HG03469 (cell line): Measurements from ENCODE around the gene HHIP.

Source experiments
- ATAC-seq: cut with Tn5 transposase; IDR thresholded peaks from one replicate; pipeline ENCODE4 v1.9.1; 2021; ENCODE audit warnings: mild to moderate bottlenecking, moderate library complexity, moderate number of reproducible peaks; ENCODE audit not compliant: unreplicated experiment

The HHIP gene, protein sequence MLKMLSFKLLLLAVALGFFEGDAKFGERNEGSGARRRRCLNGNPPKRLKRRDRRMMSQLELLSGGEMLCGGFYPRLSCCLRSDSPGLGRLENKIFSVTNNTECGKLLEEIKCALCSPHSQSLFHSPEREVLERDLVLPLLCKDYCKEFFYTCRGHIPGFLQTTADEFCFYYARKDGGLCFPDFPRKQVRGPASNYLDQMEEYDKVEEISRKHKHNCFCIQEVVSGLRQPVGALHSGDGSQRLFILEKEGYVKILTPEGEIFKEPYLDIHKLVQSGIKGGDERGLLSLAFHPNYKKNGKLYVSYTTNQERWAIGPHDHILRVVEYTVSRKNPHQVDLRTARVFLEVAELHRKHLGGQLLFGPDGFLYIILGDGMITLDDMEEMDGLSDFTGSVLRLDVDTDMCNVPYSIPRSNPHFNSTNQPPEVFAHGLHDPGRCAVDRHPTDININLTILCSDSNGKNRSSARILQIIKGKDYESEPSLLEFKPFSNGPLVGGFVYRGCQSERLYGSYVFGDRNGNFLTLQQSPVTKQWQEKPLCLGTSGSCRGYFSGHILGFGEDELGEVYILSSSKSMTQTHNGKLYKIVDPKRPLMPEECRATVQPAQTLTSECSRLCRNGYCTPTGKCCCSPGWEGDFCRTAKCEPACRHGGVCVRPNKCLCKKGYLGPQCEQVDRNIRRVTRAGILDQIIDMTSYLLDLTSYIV

DNA sequence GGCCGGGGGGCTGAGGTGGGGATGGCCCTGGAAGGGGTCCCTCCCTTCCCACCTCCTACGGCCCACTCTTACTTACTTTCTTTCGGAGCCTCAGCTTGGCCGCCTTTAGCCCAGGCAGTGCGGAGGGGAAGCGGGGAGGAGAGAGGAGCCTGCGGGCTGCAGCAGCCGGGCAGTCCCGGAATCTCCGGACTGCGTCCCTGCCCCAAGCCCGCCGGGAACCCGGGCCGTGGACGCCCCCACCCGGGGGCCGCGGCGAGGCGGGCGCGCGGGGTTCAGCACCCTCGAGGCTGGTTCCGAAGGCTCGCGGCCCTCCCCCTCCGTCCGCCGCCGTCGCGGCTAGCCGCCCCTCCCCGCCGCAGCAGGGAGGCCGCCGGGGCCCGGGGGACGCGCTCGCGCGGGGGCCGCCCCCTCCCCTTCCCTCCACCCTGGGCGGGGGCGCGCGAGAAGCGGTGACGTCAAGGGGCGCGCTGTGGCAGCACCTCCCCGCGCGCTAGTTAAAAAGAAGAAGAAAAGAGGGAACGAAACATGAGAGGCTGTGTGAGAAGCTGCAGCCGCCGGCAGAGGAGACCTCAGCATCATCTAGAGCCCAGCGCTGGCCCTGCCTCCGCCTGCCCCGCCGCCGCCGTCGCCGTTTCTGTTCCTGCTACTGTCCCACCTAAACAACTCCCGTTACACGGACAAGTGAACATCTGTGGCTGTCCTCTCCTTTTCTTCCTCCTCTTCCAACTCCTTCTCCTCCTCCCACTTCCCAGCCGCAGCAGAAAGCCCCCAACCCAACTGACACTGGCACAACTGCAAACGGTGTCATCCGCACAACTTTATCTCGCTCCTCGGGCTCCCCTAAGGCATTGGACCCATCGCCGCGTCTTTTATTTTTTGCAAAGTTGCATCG is at the start of gene HHIP:
Gene HHIP (plus strand): TSS at position 526 of the 892 bp plus-strand sequence. CDS start 520 bp downstream, outside the sequence.
- no peak for ATAC-seq

DNA sequence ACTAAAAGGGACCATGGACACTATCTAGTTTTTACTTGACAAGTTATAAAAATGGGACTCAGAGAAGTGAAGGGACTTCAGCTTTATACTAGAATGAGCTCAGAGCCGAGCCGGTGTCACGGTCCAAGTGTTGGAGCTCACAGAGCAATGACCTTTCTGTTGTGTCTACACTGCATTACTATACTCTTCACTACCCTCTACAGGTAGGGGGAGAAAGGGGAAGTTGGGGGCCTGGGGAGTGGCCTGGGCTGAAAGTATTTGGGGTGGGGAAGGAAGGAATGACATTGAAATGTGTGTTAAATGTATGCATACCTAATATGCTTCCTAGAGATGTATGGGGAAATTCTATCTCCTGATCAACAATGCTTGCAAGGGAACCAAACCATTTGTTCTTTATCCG is 48.8 kb upstream of the HHIP start:
- ATAC-seq, result no peak

DNA sequence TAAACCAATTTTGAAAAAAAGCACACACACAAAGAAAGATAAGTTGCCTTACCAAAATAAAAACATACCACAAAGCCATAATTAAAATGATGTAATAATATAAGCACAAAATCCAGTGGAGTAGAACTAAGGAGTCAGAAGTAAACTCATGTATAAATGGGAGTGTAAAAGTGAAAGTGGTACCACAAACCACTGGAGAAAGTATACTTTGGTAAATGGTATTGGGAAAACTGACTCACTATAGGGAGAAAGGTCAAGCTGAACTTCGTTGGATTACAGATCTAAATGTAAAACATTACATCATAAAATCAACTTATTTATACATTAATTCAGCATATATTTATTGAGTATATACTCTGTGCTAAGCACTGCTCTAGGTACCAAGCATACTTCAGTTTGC is 46.3 kb upstream of the HHIP start:
- ATAC-seq, result no peak

DNA sequence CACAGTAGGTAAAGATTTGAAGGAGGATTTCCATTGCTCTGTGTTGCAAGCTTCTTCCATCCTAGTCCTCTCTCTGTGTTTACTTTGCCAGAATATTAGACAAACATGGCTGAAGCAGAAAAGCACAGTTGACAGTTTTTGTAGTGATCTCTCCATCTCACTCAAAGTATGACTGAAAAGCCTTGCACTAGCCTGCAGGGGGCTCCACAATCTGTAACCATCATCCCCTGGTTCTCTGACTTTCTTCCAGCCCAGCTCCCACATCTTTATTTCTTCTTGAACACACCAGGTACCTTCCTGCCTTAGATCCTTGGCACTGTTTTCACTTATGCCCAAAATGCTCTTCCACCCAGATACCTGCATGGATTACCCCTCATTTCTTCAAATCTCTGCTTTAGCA is 34.1 kb upstream of the HHIP start:
- ATAC-seq, result no peak

DNA sequence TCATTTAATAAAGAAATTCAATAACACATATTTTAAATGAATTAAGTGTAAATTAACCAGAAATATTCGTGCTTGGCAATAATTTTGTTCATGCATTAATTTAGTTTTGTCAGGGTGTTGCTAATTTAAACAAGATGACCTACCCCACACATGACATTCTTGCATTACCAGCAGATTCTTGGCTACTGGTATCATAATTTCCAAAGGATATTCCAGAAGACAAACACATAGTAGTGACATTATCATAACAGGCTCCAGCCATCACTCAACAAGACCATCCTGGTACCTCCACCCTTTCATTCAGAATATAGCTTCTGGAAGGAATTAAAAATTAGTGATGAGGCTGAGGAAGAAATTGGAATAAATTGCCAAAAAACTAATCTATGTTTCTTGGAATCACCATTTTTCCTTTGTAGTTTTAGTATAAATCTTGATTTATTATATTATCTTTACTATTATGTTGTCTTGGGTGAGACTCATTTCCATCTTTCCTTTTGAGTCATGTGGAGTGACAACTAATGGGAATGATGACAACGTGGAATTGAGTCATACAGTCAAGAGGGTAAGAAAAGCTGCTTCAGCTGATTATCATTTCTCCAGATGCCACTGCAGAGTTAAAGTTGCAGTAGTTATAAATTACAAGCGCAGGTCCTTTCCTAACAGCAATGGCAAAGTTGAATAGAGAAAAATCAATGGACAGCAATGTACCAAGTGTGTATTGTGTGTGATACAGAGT is 30.9 kb upstream of the HHIP start:
- no peak for ATAC-seq

DNA sequence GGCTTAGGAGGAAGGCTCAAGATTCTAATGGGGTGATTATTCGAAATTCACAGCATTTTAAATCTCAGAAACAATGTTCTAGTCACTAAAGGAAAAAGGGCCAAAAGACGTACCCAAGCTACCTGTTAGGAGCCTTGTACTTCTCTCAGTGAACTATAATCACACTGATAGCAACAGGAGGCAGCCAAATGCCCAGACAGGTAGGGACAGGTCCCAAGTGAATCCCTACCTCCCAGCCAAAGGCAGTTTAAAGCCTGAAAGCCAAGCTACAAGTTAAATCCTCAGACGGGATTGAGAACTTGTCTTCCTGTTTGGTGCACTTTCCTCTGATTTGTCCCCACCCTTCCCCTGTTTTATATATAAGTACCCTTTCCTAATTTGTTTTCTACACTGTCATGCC is 24.3 kb upstream of the HHIP start:
- no peak for ATAC-seq

DNA sequence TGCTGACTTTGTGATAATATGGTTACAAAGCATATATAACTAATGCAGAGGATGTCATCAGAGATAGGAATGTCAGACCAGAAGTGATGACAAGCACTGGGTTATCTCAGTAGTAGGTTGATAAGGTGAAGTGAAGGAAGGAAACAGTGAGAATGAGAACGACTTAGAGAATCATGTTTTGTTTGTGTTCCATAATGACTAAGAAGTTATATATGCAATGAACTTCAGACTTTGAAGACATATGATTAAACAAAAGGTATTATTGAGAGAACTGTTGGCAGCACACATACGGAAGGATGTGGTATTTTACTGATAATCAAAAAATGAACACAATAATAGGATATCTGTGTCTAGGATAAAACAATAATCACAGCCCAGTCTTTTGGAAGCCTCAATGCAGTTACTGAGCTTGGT is 18.3 kb upstream of the HHIP start:
- ATAC-seq, result no peak

DNA sequence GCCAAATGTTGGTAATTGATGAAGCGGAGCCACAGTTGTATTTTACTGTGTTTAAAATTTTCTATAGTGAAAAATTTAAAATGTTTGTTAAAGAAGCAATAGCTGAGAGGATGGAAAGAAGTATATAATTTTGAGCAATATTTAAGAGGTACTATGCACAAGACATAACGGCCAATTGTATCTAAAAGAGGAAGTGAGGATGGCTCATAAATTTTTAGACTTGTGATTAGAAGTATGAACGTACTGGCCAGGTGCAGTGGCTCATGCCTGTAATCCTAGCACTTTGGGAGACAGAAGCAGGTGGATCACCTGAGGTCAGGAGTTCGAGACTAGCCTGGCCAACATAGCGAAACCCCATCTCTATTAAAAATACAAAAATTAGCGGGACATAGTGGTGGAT is 12.7 kb upstream of the HHIP start:
- no peak for ATAC-seq

DNA sequence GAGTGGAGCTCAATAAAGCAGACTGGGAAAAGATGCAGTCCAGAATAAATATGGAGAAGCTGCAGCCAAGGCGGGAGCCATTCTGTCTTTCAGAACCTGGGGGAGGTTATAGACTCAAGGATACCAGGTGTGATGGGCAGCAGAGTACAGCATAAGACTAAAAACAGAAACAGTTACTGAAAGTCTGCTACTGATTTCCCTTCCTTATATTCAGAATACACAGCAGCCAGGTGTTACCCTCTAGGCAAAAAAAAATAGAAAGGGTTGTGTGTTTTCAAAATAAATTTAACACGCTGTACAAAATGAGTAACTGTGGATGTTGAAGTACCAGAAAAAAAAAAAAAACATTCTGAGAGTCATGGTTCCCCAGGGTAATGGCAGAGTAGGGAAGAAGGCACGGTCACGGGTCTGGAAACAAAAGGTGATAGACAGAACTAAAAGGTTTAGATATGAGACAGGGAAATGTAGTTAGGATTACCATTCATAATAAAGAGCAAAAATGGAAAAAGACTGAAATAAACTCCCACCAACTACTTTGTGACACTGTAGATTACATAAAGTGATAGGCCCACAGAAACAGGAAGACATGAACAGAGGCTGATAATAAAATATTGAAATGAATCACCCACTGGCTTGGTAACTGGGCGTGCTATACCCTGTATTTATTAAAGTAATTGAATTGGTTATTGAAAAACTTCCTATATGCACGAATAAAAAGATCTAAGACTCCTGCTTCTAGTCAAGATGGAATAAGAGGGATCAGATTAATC is 10.8 kb upstream of the HHIP start:
- ATAC-seq, result peak; percentile 98

DNA sequence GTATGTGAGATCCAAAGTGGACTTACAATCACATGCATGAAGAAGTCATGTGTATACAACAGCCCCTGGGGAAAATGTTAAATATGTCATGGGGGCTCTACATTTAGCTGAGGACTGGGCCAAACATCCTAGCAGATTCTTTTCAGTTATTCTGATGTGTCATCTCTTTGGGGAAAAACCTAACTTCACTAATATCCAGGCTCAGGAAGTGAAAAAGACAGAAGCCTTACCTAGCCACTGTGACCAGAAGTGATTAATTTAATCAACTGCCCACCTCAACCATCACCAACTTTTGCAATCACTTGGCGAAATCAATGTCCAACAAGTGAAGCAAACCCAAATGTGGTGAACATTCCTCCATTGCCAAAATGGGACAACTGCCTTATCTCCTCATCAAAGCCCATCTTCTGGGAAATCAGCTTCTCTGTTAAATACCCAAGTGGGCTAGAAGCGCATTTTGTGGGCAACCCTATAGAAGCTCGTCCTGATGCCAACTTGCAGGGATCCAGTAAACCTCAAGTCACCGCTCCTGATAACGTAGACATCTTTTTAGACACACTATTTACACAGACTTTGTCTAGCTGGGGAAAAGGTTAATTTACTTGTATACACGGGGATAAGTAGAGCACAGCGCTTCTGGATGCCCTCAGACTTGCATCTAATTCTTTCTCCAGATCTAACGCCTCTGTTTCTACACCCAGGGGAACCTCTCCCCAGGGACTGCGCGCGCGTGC is 1.4 kb upstream of the HHIP start:
- ATAC-seq, result no peak

DNA sequence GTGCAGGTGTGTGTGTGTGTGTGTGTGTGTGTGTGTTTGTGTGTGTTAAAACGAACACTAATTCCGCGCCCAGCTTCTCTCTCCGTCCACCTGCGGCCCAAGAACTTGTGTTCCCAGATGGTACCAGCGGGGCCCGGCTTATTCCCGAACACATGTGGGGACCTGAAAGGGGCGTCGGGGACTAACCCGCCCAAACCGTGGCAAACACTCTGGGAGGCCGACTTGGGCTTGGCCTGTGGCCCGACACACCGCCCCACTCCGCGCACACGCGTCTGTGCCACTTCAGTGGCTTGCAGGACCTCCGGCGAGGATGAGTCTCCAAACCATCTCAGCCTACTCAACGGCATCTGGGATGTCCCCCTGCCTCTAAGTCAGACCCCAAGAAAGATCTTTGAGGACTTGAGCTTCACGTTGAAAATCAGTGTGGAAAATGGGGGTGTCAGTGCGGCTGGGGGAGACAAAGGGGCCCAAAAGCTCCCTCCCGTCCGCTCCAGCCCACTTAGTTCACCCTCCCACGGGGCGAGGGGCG is 790 bp upstream of the HHIP start:
- ATAC-seq, result no peak

DNA sequence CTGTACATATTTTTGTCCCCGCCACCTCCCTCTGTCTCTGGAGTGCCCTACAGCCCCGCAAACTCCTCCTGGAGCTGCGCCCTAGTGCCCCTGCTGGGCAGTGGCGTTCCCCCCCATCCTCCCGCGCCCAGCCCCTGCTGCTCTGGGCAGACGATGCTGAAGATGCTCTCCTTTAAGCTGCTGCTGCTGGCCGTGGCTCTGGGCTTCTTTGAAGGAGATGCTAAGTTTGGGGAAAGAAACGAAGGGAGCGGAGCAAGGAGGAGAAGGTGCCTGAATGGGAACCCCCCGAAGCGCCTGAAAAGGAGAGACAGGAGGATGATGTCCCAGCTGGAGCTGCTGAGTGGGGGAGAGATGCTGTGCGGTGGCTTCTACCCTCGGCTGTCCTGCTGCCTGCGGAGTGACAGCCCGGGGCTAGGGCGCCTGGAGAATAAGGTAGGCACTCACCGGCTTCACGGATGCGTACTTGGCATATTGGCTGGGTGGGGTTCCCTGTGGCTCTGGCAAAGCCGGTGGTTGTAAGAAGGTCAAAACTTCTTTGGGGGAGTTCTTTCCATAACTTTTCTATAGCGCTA is 653 bp downstream of the HHIP start:
- no peak for ATAC-seq

DNA sequence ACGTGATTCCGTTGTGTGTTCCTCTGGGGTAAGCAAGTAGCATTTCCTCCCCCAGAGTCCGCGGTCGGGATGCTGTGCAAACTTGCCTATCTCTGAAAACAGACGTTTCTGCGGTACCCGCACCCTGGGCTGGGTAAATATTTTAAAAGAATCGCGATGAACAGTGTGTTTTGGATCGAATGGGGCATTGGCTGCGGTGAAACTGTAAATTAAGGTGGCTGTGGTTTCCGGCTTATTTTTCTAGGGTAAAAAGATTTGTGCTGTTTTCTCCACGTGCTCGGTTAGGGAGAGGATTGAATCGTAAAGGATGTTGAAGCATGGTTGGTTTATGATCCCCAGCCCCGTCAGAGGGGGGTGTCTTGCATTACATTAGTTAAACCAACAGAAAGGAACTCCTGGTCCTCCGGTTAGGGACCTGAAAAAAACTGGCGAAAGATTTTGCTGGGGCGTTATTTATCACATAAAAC is 1.2 kb downstream of the HHIP start:
- no peak for ATAC-seq

DNA sequence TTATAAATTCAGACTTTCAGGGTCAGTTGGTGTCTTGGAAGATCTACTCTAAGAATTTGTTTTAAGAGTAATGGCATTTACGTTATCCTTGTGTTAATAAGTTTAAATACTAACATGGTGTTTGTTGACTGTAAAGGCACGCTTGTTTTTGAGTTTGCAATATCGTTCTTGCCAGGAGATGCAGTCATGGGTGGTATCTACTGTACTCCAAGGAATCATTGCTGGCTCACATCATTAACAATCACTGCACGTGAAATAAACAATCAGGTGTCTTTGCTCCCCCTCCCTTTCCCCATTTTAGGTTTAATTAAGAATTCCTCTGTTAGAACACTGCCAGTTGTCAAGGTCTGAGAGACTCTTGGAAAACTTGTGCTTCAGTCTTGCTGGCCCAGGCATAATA is 1.6 kb downstream of the HHIP start:
- ATAC-seq, result no peak

DNA sequence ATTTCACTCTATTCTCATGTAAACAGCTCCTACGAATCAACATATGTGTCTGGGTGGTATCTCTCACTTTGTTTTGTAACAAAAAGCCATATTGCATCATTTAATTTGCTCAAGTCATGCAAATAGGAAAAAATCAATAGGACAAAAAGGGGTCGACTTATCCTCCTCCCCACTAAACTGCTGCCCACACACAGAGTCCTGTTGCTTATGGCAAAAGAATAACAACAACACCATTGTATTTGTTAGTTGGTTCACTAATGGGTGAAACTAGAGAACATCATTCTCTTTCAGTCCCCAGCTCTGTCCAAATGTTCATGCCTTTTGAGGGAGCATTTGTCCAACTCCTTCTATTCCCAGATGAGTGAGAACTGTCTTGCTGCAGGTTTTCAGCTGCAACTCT is 2.1 kb downstream of the HHIP start:
- no peak for ATAC-seq

DNA sequence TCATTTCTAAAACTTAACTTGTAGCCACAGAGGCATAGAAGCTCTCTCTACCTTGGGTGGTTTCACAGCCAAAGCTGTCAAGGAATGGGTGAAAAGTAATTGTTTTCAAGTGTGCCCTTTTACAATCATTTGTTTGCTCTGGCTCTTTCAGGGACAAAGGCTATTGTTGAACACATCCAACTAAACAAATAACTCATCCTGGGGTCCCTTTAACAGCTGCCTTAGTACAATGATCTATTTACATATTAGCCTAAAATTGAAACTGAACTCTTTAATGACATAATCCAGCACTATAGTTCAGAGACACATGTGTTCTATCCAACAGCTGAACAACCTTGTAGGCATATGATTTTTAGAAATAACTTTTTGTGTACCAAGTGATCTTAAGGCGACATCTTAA is 3.7 kb downstream of the HHIP start:
- ATAC-seq, result no peak

DNA sequence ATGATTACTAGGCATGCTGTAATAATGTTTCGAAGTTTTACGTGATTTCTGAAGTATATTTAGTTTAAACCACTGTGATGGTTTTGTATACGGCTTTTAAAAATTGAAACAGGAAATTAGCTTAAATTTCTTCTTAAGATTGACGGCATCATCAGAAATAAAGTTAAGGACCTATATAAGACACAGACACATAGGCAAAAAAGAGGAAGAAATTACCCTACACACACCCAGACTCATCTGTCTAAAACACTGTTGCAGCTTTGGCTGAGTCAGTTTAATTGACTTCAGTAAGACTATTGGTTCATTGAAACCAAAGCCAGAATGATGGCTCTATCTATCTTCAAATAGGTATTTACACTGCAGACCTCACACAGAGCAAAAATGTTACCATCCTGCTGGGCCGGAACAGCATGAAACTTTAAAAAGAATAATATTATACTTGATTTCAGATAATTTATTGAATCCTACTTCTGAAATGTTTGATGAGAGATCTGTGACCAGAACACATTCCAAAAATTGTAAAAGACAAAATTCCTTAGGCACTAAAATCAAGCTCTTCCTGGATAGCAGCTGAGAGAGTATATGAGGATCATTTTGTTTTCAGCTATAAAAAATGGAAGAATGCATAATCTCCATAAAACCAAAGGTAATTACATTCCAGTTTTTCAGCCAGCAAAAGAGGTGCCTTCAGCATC is 4.5 kb downstream of the HHIP start:
- ATAC-seq, result no peak
